ENCODE measurements around the gene ADCY9. TPM values are rescaled to one million over a fixed set of nuclear protein-coding genes. Genes with fewer than 3 reads are reported as not detected.
"Not testable (repeated sequence)": the region's sequence is repeated elsewhere in the genome, so short reads cannot be mapped to it uniquely, and the experiment has no call there.

Gene ADCY9
- total RNA-seq, 1 donor from 2014 or later: 48.2 TPM

DNA sequence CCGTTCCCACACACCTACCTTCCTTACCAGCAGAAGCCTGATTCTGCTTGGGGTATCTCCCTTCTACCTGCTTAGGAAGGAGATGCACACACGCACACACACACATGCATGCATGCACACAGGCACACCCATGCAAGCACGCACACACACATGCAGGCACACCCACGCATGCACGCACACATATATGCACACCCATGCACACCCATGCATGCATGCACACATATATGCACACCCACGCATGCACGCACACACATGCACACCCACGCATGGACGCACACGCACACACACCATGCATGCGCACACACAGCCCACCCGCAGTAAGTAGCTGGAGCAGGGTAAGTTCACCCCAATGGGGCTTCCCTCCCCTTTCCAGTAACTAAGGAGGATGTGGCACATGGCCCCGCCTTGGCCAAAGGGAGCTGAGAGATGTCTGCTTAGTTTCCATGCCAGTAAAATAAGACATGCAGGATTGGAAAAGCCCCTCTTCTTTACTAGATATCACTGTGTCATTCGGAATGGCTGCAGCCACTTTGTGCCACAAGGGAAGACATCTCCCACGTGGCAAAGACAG is 33.7 kb downstream of the ADCY9 start:
- no peak for ATAC-seq
- DNase-seq (ENCODE audit: missing footprints): no peak
- intact Hi-C loops (cut with DNase I): no loop called here

DNA sequence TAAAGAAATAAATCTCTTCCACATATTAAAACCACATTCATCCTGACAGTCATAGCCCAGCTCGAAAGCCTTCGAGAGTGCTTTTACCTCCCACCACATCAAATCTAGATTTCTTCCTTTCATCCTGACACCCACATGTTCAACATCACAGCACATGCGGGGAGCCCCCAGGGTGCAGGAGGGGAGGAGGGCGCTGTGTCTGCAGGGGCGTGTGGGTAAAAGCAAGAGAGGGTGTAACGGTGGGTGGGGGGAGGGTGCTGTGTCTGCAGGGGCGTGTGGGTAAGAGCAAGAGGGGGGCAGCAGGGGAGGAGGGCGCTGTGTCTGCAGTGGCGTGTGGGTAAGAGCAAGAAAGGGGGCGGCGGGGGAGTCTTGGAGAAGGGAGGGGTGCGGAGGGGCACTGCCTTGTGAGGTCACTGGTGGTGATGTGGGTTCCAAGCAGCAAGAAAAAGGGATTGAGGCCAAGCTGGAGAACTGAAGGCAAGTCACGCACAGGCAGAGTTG is 34.7 kb downstream of the ADCY9 start:
- DNase-seq (ENCODE audit: missing footprints) (no peak), ATAC-seq (no peak)
- intact Hi-C loops (cut with DNase I): no loop called here

DNA sequence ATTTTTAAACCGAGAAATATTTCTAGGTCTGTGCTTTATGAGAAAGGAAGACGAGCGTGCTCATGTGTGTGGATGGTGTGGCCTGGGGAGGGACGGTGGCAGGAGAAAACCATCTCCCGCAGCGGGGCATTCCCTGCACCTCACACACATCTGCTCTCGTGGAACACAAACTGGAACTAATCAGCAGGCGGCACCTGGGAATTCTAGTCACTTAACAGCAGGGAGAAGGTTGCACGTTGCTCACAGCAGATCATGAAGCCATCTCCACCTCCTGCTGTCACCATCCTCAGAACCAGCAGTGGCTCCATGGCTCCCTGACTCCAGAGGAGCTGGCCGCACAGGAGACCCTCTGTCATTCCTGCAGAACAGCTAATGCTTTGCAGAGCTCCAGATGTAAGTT is 35.2 kb downstream of the ADCY9 start:
- no peak for ATAC-seq
- intact Hi-C loops (cut with DNase I): no loop called here
- DNase-seq (ENCODE audit: missing footprints): no peak

DNA sequence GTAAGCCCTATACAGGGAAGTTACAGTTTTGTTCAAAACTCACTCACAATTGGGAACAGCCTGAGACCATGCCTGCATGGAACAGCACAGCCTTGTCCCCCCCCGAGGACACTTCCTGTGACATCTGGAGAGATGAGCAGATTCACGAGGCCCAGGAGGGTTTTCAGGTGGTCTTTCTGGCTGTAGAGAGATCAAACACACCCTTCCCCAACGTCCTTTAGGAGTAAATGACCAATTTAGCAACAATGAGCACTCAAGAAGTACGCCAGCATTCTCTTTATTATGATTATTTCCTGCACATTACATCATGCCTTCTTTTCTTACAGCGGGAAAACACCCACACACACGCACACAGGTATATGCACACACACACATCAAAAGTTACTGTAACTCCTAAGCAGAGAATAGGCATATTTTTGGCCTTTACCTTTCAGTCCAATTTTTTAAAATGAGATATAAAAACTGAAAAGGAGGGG is 39.0 kb downstream of the ADCY9 start:
- DNase-seq (ENCODE audit: missing footprints) (no peak), ATAC-seq (no peak)
- intact Hi-C loops (cut with DNase I): no loop called here

DNA sequence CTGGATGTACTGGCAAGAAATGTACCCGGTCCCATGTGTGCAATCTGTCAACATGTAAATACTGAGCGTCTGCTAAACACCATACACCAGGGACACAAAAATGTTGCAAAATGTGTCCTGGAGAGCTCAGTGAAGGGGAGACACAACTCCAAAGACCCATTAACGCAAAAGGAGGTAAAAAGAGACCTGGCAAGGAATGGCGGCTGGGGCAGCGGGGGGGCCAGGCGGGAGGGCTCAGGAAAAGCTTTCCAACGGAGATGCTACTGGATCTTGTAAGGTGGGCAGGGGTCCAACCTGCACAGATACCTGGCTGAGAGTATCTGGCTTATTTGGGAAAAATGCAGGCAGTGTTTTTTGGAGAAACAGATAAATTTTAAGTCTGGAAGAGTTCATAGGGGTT is 40.7 kb downstream of the ADCY9 start:
- DNase-seq (ENCODE audit: missing footprints) (no peak), ATAC-seq (no peak)
- intact Hi-C loops (cut with DNase I): no loop called here

DNA sequence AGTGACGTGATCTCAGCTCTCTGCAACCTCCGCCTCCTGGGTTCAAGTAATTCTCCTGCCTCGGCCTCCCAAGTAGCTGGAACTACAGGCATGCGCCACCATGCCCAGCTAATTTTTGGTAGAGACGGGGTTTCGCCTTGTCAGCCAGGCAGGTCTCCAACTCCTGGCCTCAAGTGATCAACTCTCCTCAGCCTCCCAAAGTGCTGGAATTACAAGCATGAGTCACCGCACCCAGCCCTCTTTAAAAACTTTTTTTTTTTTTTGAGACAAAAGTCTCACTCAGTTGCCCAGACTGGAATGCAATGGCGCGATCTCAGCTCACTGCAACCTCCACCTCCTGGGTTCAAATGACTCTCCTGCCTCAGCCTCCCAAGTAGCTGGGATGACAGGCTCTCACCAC is 43.1 kb downstream of the ADCY9 start:
- ATAC-seq; intact Hi-C loops (cut with DNase I); DNase-seq (ENCODE audit: missing footprints): not testable (repeated sequence)

DNA sequence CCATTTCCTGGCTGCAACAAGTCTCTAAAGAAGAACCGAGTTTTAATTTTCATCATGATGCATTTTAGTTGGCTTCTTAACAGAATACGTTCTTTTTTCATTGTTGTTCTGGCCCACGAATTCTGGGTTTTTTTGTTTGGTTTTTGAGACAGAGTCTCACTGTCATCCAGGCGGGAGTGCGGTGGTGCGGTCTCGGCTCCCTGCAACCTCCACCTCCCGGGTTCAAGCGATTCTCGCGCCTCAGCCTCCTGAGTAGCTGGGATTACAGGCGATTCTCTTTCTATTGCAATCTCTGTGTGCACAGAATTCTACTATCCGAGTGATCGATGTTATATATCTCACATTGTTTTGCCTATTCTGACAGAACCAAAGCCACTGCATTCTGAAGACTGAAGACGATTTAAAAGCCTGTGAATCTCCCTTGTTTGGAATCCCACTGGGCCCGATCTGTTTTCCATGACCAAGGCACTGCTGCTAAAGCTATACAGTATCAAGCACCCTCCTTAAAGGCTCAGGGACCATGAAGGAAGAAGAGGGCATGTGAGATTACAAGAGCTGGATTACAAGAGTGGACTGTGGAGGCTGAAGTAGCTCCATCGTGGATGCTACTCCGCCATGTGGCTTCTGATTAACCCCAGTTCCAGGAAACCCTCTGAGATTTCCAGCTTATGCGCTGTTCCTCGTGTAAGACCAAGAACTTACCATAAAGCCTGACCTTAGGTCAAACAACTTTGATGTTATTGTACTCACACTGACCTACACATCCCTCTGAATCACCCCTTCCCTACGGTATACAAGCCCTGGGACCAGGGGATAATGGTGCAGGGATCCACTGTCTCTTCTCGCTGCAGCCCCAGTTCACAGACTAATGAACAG is 44.3 kb downstream of the ADCY9 start:
- DNase-seq (ENCODE audit: missing footprints) (no peak), ATAC-seq (no peak)
- intact Hi-C loops (cut with DNase I): no loop called here

DNA sequence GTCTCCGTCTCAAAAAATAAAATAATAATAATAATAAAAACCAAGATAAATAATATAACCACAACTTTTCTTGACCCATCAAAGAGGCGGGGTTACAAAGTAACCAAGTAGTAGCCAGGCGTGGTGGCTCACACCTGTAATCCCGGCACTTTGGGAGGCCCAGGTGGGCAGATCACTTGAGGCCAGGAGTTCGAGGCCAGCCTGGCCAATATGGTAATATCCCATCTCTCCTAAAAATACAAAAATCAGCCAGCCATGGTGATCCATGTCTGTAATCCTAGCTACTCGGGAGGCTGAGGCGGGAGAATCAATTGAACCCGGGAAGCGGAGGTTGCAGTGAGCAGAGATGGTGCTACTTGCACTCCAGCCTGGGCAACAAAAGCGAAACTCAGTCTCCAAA is 45.3 kb downstream of the ADCY9 start:
- no peak for ATAC-seq
- intact Hi-C loops (cut with DNase I): no loop called here
- DNase-seq (ENCODE audit: missing footprints): no peak

DNA sequence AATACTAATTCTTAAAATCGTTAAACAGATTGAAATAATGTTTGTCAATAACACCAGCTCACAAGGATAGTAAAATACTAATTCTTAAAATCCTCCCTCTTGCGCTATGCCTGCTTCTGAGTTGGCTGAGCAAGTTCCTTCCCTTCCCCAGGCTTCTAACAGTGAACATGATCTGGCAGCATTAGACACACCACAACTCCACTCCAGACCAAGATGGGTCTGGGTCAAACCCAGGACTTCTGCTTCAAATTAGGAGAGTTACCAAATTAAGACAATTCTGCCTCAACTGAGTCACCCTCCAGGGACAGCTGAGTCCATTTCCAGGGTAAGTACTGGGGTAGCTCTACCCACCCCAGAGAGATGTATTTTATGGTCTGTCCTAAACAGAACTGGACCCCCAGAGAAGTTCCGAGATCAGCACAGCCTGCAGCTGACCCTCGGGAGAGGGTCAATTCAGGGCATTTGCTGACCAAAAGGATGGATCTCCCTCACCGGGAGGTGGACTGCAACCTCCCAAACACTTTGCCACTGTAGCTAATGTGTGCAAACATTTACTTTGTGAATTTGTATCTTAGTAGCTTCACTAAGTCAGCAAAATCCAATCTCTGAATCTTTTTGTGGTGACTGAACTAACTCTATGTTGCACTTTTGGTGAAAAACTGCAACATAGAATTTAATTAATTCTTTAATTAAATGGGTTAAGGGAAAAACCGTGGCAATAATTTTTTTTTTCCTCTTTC is 48.8 kb downstream of the ADCY9 start:
- no peak for DNase-seq (ENCODE audit: missing footprints)
- ATAC-seq: peak; percentile 74
- intact Hi-C loops (cut with DNase I): no loop called here

DNA sequence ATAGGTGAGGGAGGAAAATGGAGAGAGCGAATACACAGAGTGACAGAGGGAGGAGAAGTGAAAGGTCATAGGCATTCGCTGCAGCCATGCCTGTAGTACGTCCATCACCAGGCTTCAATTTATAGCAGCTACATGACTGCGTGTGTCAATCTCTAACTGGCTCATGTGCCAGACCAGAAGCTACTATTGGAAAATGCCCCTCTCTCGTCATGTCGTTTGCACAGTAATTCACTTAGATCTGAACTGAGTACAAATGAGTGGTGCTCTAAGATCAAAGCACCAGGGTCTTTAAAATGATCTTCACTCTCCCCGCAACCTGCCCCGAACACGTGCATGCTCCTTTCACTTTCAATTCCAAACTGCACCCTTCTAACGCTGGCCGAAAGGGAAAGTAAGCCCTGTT is 51.3 kb downstream of the ADCY9 start:
- DNase-seq (ENCODE audit: missing footprints) (no peak), ATAC-seq (no peak)
- intact Hi-C loops (cut with DNase I): no loop called here

DNA sequence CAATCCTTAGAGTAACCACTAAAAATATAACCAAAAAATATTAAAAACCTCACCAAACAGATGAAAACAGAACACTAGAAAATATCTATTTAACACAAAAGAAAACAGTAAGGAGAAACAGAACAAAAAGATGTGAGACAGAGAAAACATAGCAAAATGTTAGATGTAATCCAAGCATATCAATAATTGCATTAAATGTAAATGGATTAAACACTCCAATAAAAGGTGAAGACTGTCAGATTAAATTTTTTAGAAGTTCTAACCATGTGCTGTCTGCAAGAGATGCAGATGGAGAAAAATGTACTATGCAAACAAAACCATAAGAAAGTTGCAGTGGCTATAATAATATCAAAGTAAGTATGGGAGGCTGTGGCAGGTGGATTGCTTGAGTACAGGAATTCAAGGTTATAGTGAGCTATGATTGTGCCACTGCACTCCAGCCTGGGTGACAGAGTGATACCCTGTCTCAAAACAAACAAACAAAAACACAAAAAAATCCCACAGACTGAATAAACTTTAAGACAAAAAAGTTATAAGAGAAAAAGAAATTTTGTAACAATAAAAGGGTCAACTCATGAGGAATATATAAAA is 53.9 kb downstream of the ADCY9 start:
- intact Hi-C loops (cut with DNase I): no loop called here
- DNase-seq (ENCODE audit: missing footprints): no peak
- ATAC-seq: no peak

DNA sequence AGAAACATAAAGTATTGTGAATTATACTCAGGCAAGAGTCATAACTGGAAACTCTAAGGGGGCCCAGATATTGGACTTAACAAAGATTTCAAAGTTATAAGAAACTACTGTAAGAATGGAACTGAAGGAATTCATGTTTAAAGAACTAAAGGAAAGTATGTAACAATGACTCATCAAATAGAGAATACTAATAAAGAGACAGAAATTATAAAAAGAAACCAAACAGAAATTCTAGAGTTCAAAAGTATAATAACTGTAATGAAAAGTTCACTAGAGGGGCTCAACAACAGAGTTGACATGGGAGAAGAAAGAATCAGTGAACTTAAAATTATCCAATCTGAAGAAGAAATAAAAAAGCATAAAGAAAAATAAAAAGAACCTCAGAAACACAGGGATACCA is 55.4 kb downstream of the ADCY9 start:
- intact Hi-C loops (cut with DNase I): no loop called here

DNA sequence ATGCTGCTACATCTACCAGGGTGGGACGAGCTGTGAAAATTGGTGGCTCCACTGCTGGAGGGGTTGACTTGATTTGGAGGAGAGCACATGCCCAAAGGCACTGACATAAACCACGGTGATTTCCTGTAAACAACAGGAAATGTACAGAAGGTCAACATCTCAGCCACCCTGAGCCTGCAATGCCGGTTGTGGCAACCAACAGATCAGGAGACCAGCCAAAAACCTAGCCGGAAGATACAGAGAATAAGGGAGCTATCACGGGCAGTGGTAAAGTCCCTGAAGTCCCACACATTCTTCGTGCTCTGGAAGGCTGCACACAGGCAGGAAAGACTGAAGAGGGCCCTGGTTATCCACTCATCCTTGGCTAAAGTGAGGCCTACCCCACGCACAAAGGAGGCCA is 56.2 kb downstream of the ADCY9 start:
- intact Hi-C loops (cut with DNase I): no loop called here
- ATAC-seq (no peak), DNase-seq (ENCODE audit: missing footprints) (no peak)

More for the DNA sequence above, 55.4 kb downstream of the ADCY9 start:
- DNase-seq (ENCODE audit: missing footprints) (no peak), ATAC-seq (no peak)

DNA sequence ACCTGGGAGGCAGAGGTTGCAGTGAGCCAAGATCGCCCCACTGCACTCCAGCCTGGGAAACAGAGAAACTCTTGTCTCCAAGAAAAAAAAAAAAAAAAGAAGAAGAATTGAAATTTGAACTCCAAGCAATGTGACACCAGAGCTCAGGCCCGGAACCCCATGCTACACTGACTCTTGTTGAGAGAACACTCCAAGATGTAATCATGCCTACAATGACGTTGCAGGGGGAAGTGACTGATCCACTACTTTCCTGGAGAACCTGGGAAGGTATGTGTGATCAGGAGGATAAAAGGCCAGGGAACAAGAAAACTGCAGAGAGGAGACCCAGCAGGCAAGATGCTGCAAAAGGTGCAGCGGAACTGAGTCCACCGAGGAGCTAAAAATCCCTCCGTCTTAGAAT is 57.9 kb downstream of the ADCY9 start:
- DNase-seq (ENCODE audit: missing footprints): no peak
- intact Hi-C loops (cut with DNase I): no loop called here
- no peak for ATAC-seq

DNA sequence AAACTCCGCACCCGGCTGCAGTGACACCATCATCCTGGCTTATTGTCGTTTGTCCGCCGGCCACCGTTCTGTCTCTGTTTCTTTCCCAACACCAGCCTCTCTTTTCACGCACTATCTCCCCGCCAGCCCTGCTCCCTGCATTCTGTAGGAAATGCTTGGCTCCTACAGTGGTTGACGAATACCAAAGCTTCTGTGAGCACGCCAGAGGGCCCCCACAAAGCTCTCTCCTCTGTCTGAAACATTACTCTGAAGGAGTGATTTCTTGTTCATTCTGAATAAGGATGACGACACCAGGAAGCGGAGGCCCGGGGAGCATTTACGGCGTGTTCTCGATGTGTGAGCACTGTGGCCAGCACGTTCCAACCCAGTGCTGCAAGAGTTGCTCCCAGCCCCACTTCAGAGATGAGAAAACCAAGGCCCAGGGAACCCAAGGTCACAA is 58.8 kb downstream of the ADCY9 start:
- intact Hi-C loops (cut with DNase I): no loop called here
- DNase-seq (ENCODE audit: missing footprints) (no peak), ATAC-seq (no peak)

DNA sequence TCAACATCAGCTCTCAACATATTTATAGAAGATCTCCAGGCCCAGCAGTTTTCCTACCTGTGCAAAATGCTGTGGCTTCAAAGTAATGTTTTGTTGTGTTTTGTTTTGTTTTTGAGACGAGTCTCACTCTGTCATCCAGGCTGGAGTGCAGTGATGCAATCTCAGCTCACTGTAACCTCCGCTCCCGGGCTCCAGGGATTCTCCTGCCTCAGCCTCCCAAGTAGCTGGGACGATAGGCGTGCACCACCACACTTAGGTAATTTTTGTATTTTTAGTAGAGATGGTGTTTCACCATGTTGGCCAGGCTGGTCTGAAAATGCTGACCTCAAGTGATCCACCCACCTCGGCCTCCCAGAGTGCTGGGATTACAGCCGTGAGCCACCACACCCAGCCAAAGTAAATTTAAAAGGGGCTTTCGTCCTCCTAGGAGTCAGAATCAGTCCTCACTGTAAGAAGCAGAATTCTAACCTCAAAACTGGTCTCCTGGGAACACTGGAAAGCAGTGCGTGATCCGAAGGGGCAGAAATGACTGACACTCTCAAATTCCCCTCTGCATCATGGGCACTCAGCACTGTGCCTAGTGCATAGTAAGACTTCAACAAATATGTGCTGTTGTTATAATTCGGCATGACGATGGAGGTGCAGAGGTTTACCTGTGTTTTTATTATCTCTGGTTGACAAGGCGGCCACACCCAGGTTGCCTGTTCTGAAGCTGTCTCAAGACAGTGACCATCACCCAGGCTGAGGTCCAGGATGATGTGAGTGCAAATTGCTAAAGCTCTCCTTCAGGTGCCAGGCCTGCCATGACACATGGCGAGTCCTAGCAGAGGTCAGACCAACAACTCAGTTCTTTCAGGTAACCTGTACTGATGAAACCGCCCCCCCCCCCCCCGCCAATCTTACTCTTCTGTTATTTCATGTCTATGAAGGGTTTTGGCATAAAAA is 59.8 kb downstream of the ADCY9 start:
- ATAC-seq (no peak), DNase-seq (ENCODE audit: missing footprints) (no peak)
- intact Hi-C loops (cut with DNase I): no loop called here

DNA sequence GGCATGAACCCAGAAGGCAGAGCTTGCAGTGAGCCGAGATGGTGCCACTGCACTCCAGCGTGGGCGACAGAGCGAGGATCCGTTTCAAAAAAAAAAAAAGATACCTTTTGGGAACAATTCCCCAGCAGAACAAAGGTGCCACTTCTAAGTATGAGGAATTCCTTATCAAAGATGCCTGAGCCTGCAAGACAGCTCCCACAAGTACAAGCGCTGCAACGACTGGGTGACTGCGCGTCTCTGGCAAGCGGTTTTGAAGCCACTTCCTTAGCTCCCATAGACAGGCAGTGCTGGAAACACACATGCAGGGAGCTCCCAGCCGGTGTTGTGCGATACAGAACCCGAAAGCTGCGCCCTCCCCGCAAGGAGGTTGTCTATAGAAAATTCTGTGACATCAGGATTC is 60.5 kb downstream of the ADCY9 start:
- DNase-seq (ENCODE audit: missing footprints): no peak
- ATAC-seq: no peak
- intact Hi-C loops (cut with DNase I): no loop called here

DNA sequence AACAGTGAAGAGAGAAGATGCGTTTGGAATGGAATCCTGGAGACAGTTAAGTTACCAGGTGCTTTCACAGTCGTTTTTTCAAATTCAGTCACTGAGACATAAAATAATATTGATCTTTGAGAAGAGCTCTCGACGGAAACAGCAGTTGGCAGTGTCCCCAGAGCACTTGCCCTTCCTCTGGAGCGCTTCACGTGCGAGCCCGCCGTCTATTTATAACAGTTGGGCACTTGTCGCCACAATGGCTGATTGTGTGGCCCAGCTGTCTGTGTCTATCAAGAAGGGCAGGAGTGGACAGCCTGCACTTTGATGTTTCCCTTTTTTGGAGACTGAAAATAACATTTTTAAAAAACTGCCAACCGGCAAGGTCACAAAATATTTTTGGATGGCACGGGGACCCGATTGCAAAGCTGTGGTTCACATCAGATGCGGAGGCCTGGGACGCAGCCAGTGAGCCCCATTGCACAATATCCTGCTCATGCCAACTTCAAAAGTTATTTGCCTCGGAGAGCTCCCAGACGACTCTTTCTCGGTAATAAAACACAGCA is 62.9 kb downstream of the ADCY9 start:
- intact Hi-C loops (cut with DNase I): loop anchor here (2.0 to 5.0 kb wide), 3 partner anchors 33 to 199 kb away; partner anchors contain the start of gene ADCY9
- peak; percentile 80 for DNase-seq (ENCODE audit: missing footprints)
- peak; percentile 77 for ATAC-seq

Data from Right ventricle myocardium inferior (tissue), 1 donor.